Astrocyte (in vitro differentiated cells and primary cell): Measurements from ENCODE around the gene NBEAL1. TPM values are rescaled to one million over a fixed set of nuclear protein-coding genes. Genes with fewer than 3 reads are reported as not detected.

ENCODE experiments used
- DNase-seq: peaks from one replicate; pipeline ENCODE4 v3.0.0-alpha.2; 2010; ENCODE audit warnings: low read depth
- FAIRE-seq: peaks from 2 replicates; lab custom pipeline; 2011; peaks lifted over from hg19 to GRCh38; lab: Jason Lieb, UNC
- H2AFZ ChIP-seq: 2 replicates; pipeline ENCODE4 v1.6.0; 2012; ENCODE audit warnings: low read depth, low read length, inconsistent platforms
- H3K27ac ChIP-seq: 2 replicates; pipeline ENCODE4 v1.5.1; 2011; ENCODE audit warnings: low read depth, low read length, inconsistent platforms
- H3K27me3 ChIP-seq: 2 replicates; pipeline ENCODE4 v1.6.0; 2011; ENCODE audit warnings: low read length, inconsistent platforms; ENCODE audit not compliant: insufficient read depth
- H3K36me3 ChIP-seq: 2 replicates; pipeline ENCODE4 v1.5.1; 2011; ENCODE audit warnings: low read length, inconsistent platforms; ENCODE audit not compliant: insufficient read depth
- H3K4me1 ChIP-seq: 2 replicates; pipeline ENCODE4 v1.5.1; 2011; ENCODE audit warnings: low read length, inconsistent platforms; ENCODE audit not compliant: insufficient read depth
- H3K4me2 ChIP-seq: 2 replicates; pipeline ENCODE4 v1.6.0; 2012; ENCODE audit warnings: low read length, inconsistent platforms
- H3K4me3 ChIP-seq: 2 replicates; pipeline ENCODE4 v1.5.1; 2011; ENCODE audit warnings: low read depth, mild to moderate bottlenecking, low read length, inconsistent platforms; ENCODE audit not compliant: insufficient read depth
- H3K79me2 ChIP-seq: 2 replicates; pipeline ENCODE4 v1.6.0; 2012; ENCODE audit warnings: mild to moderate bottlenecking, low read length, inconsistent platforms; ENCODE audit not compliant: insufficient read depth
- H3K9ac ChIP-seq: 2 replicates; pipeline ENCODE4 v1.6.0; 2012; ENCODE audit warnings: mild to moderate bottlenecking, low read length, inconsistent platforms
- H3K9me3 ChIP-seq: 2 replicates; pipeline ENCODE4 v1.5.1; 2012; ENCODE audit warnings: low read depth, mild to moderate bottlenecking, low read length, inconsistent platforms; ENCODE audit not compliant: insufficient read depth
- H4K20me1 ChIP-seq: 2 replicates; pipeline ENCODE4 v1.6.0; 2012; ENCODE audit warnings: low read length, inconsistent platforms; ENCODE audit not compliant: insufficient read depth
- H3K27ac Mint-ChIP-seq: one replicate; pipeline ENCODE4 v1.8.0; 2021; ENCODE audit warnings: mild to moderate bottlenecking, mixed read lengths; ENCODE audit not compliant: unreplicated experiment
- H3K27me3 Mint-ChIP-seq: one replicate; pipeline ENCODE4 v1.8.0; 2021; ENCODE audit warnings: low read depth, mixed read lengths; ENCODE audit not compliant: unreplicated experiment
- H3K36me3 Mint-ChIP-seq: one replicate; pipeline ENCODE4 v1.8.0; 2021; ENCODE audit warnings: low read depth, mixed read lengths; ENCODE audit not compliant: unreplicated experiment
- H3K4me1 Mint-ChIP-seq: one replicate; pipeline ENCODE4 v1.8.0; 2021; ENCODE audit warnings: low read depth, mixed read lengths; ENCODE audit not compliant: unreplicated experiment
- H3K4me3 Mint-ChIP-seq: one replicate; pipeline ENCODE4 v1.8.0; 2021; ENCODE audit warnings: mild to moderate bottlenecking, moderate library complexity, mixed read lengths; ENCODE audit not compliant: unreplicated experiment
- H3K9me3 Mint-ChIP-seq: one replicate; pipeline ENCODE4 v1.8.0; 2021; ENCODE audit warnings: mild to moderate bottlenecking, mixed read lengths; ENCODE audit not compliant: unreplicated experiment
- CTCF ChIP-seq: IDR thresholded peaks from 2 replicates; pipeline ENCODE4 v1.5.1; 2011; ENCODE audit warnings: low read depth, mild to moderate bottlenecking, inconsistent platforms, low read length, moderate library complexity; ENCODE audit not compliant: insufficient read depth
- EZH2 ChIP-seq: IDR thresholded peaks from 2 replicates; pipeline ENCODE4 v1.6.1; 2012; ENCODE audit warnings: mild to moderate bottlenecking, low read length, inconsistent platforms; ENCODE audit not compliant: insufficient read depth
- total RNA-seq: library from RNA; stranded (reverse); gene quantifications from 2 replicates; pipeline ENCODE4 v1.2.1, GENCODE V29; 2021

The NBEAL1 gene
- total RNA-seq, 1 donor from 2014 or later, result 33.4 TPM

- Histone ChIP-seq H3K4me2 (no peak overlapping the region), H3K79me2 (no peaks in the 10 kb centered on the region), H3K27me3 (no peaks in the 10 kb centered on the region), H3K4me3 (no peak overlapping the region), H3K9ac (no peak overlapping the region), H3K9me3 (peaks cover 4% of the 10 kb centered on the region), H3K4me1 (no peaks in the 10 kb centered on the region), H2AFZ (no peak overlapping the region), H3K27ac (no peak overlapping the region), H3K36me3 (peaks cover 4% of the 10 kb centered on the region), H4K20me1 (no peaks in the 10 kb centered on the region)
- H3K9me3 Mint-ChIP-seq, result peaks cover 2% of the 10 kb centered on the region
- H3K4me3 Mint-ChIP-seq, result no peak overlapping the region
- peaks cover 5% of the 10 kb centered on the region for H3K4me1 Mint-ChIP-seq
- peaks cover 20% of the 10 kb centered on the region for H3K36me3 Mint-ChIP-seq
- FAIRE-seq, result no peak
- TF ChIP-seq CTCF, result no peak
- TF ChIP-seq EZH2, result no peak
- no peak for DNase-seq
- no peak overlapping the region for H3K27ac Mint-ChIP-seq
- no peaks in the 10 kb centered on the region for H3K27me3 Mint-ChIP-seq
These were observed 56.5 kb downstream of the NBEAL1 start for GRCh38 chr2:203071148-203071547.

- Mint-ChIP-seq H3K27ac (no peak overlapping the region), H3K36me3 (peaks cover 17% of the 10 kb centered on the region), H3K9me3 (peaks cover 2% of the 10 kb centered on the region), H3K27me3 (no peaks in the 10 kb centered on the region), H3K4me3 (no peak overlapping the region), H3K4me1 (peaks cover 7% of the 10 kb centered on the region)
- Histone ChIP-seq H3K27ac (no peak overlapping the region), H3K4me1 (no peaks in the 10 kb centered on the region), H4K20me1 (no peaks in the 10 kb centered on the region), H3K36me3 (peaks cover 4% of the 10 kb centered on the region), H3K79me2 (no peaks in the 10 kb centered on the region), H3K4me3 (no peak overlapping the region), H2AFZ (no peak overlapping the region), H3K9ac (no peak overlapping the region), H3K4me2 (no peak overlapping the region), H3K9me3 (peaks cover 4% of the 10 kb centered on the region), H3K27me3 (no peaks in the 10 kb centered on the region)
- TF ChIP-seq CTCF, result no peak
- TF ChIP-seq EZH2, result no peak
- FAIRE-seq, result no peak
- DNase-seq, result no peak
These were observed 57.7 kb downstream of the NBEAL1 start for GRCh38 chr2:203072371-203072770.

- Mint-ChIP-seq H3K4me3 (no peak overlapping the region), H3K4me1 (peaks cover 7% of the 10 kb centered on the region), H3K27me3 (no peaks in the 10 kb centered on the region), H3K36me3 (peaks cover 13% of the 10 kb centered on the region), H3K27ac (peak overlapping the region; percentile 84), H3K9me3 (no peaks in the 10 kb centered on the region)
- H3K27ac ChIP-seq, result no peak overlapping the region
- no peak overlapping the region for H3K4me2 ChIP-seq
- TF ChIP-seq CTCF, result no peak
- no peak for TF ChIP-seq EZH2
- peaks cover 4% of the 10 kb centered on the region for H3K9me3 ChIP-seq
- no peak overlapping the region for H3K4me3 ChIP-seq
- no peak overlapping the region for H2AFZ ChIP-seq
- H3K36me3 ChIP-seq, result peaks cover 7% of the 10 kb centered on the region
- no peaks in the 10 kb centered on the region for H3K27me3 ChIP-seq
- no peak overlapping the region for H3K9ac ChIP-seq
- peak; percentile 25 for DNase-seq
- H4K20me1 ChIP-seq, result no peaks in the 10 kb centered on the region
- H3K79me2 ChIP-seq, result no peaks in the 10 kb centered on the region
- H3K4me1 ChIP-seq, result no peaks in the 10 kb centered on the region
- no peak for FAIRE-seq
These were observed 62.8 kb downstream of the NBEAL1 start for GRCh38 chr2:203077451-203077850.
